ENCODE data around the gene HIF3A. TPM values are rescaled to one million over a fixed set of nuclear protein-coding genes. Genes with fewer than 3 reads are reported as not detected.

HIF3A gene
- total RNA-seq, 1 donor from 2014 or later, result 54.2 TPM

DNA sequence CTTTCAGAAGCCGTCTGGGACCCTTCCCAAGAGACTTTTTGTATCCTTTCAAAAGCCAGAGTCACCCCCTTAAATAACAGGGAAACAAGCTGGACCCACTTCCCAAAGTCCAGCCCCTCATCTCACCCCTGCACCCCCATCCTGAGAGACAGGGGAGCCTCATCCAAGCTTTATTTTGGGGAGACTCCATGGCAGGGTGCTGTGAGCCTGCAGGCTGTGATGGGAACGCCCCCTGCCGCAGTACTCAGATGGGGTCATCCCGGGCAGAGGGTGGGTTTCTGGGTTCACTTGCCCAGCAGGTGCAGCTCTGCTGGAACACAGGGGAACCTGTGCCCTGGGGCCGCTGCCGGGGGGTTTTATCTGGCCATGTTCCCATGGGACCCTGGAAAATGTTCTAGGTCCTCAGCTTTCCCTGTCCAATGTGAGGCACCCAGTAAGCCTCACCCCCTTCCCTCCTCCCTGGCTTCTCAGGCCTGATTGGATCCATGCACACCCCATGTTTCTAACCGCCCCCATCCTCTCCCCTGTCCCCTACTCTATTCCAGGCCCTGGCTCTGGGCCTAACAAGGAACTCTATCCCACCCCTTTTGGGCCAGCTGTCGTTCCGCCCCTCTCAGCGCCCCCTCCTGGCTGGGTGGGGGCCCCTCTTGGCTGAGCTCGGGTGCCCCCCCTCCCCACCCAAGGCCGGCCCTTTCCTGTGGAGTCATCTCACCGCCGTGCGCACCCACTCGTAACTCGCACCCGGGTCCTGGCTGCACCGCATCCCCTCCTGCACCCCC is 1.0 kb downstream of the HIF3A start:
- H3K9me3 Mint-ChIP-seq (ENCODE audit: unreplicated experiment), result no peaks in the 10 kb centered on the region
- TF ChIP-seq, protein P1, sequence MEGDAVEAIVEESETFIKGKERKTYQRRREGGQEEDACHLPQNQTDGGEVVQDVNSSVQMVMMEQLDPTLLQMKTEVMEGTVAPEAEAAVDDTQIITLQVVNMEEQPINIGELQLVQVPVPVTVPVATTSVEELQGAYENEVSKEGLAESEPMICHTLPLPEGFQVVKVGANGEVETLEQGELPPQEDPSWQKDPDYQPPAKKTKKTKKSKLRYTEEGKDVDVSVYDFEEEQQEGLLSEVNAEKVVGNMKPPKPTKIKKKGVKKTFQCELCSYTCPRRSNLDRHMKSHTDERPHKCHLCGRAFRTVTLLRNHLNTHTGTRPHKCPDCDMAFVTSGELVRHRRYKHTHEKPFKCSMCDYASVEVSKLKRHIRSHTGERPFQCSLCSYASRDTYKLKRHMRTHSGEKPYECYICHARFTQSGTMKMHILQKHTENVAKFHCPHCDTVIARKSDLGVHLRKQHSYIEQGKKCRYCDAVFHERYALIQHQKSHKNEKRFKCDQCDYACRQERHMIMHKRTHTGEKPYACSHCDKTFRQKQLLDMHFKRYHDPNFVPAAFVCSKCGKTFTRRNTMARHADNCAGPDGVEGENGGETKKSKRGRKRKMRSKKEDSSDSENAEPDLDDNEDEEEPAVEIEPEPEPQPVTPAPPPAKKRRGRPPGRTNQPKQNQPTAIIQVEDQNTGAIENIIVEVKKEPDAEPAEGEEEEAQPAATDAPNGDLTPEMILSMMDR (IDR thresholded peaks at IDR 0.05; ENCODE audit: unreplicated experiment), result no peak
- H3K4me3 Mint-ChIP-seq (ENCODE audit: unreplicated experiment), result peak overlapping the region; percentile 92
- peaks cover 26% of the 10 kb centered on the region for H3K4me1 Mint-ChIP-seq (ENCODE audit: unreplicated experiment)
- H3K36me3 Mint-ChIP-seq (ENCODE audit: low read depth, unreplicated experiment), result peaks cover 4% of the 10 kb centered on the region
- H3K27me3 Mint-ChIP-seq (ENCODE audit: unreplicated experiment), result peaks cover 7% of the 10 kb centered on the region
- no peak overlapping the region for H3K27ac Mint-ChIP-seq (ENCODE audit: unreplicated experiment)
- DNase-seq (ENCODE audit: low spot score), result no peak

DNA sequence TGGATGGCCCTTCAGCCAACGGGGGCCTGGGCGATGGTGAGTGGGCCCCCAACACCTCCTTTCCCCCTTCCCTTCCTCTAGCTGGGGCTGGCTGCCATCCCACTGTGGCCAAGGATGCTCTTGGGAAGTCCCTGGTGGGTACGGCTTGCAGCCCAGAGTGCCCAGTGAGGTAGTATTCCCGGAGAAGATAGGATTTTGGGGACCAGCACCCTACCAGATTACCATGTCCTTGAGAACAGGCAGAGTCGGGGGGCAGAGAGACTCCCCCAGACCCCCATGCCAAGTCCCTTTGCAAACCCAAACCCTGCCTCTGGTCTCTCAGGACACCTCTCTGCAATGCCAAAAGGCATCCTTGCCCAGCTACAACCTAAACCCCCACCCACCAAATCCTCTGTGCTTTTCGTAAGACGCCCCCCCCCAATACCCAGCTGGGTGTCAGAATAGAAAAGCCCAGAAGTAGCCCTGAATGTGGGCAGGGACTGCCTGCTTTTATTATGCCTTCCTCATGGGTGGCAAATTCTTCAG is 1.7 kb downstream of the HIF3A start:
- Mint-ChIP-seq H3K4me3 (ENCODE audit: unreplicated experiment) (peak overlapping the region; percentile 42), H3K27me3 (ENCODE audit: unreplicated experiment) (peaks cover 7% of the 10 kb centered on the region), H3K27ac (ENCODE audit: unreplicated experiment) (no peak overlapping the region), H3K9me3 (ENCODE audit: unreplicated experiment) (no peaks in the 10 kb centered on the region), H3K4me1 (ENCODE audit: unreplicated experiment) (peaks cover 29% of the 10 kb centered on the region), H3K36me3 (ENCODE audit: low read depth, unreplicated experiment) (peaks cover 6% of the 10 kb centered on the region)
- TF ChIP-seq, protein P1 (IDR thresholded peaks at IDR 0.05; ENCODE audit: unreplicated experiment), result no peak
- DNase-seq (ENCODE audit: low spot score), result no peak

DNA sequence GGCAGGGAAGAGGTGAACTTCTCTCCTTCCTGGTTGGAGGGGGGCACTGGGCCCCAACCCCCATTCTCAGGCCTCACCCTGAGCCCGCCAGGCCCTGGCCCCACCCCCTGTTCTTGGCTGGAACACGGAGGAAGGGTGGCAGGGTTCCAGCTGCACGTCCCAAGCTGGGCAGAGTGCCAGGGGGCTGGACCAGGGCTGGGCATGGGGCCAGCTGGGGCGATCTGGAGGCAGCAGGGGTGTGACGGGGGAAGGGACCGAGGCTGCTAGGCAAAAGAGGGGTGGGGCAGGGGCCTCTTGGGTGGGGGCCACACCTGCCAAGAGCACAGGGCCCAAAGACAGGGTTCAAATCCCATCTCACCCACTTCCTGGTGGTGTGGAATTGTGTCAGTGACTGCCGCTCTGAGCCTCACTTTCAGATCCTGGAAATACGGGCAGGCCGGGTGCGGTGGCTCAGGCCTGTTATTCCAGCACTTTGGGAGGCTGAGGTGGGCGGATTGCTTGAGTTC is 2.2 kb downstream of the HIF3A start:
- no peaks in the 10 kb centered on the region for H3K9me3 Mint-ChIP-seq (ENCODE audit: unreplicated experiment)
- peaks cover 29% of the 10 kb centered on the region for H3K4me1 Mint-ChIP-seq (ENCODE audit: unreplicated experiment)
- H3K27me3 Mint-ChIP-seq (ENCODE audit: unreplicated experiment), result peaks cover 7% of the 10 kb centered on the region
- H3K4me3 Mint-ChIP-seq (ENCODE audit: unreplicated experiment), result peak overlapping the region; percentile 42
- TF ChIP-seq, protein P1 (IDR thresholded peaks at IDR 0.05; ENCODE audit: unreplicated experiment), result no peak
- no peak overlapping the region for H3K27ac Mint-ChIP-seq (ENCODE audit: unreplicated experiment)
- H3K36me3 Mint-ChIP-seq (ENCODE audit: low read depth, unreplicated experiment), result peaks cover 6% of the 10 kb centered on the region
- no peak for DNase-seq (ENCODE audit: low spot score)

DNA sequence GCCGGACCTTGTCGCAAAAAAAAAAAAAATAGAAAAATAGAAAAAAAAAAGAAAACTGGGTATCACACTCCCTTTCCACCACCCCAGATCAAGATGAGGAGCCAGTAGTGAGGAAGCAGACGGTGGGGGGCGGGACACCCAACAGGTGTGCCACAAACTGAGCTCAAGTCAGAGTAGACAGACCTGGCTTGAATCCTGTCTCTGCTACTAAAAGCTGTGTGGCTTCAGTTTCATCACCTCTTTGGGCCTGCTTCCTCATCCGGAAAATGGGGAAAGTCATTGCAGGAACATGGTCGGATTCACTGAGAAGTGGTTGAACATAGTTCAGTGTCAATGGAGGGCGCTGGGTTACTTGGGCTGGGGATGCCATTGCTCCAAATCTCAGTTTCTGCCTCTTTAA is 2.9 kb downstream of the HIF3A start:
- TF ChIP-seq, protein P1 (IDR thresholded peaks at IDR 0.05; ENCODE audit: unreplicated experiment), result no peak
- H3K36me3 Mint-ChIP-seq (ENCODE audit: low read depth, unreplicated experiment), result peaks cover 12% of the 10 kb centered on the region
- peaks cover 33% of the 10 kb centered on the region for H3K4me1 Mint-ChIP-seq (ENCODE audit: unreplicated experiment)
- peaks cover 7% of the 10 kb centered on the region for H3K27me3 Mint-ChIP-seq (ENCODE audit: unreplicated experiment)
- no peaks in the 10 kb centered on the region for H3K9me3 Mint-ChIP-seq (ENCODE audit: unreplicated experiment)
- no peak overlapping the region for H3K27ac Mint-ChIP-seq (ENCODE audit: unreplicated experiment)
- DNase-seq (ENCODE audit: low spot score), result no peak
- no peak overlapping the region for H3K4me3 Mint-ChIP-seq (ENCODE audit: unreplicated experiment)

DNA sequence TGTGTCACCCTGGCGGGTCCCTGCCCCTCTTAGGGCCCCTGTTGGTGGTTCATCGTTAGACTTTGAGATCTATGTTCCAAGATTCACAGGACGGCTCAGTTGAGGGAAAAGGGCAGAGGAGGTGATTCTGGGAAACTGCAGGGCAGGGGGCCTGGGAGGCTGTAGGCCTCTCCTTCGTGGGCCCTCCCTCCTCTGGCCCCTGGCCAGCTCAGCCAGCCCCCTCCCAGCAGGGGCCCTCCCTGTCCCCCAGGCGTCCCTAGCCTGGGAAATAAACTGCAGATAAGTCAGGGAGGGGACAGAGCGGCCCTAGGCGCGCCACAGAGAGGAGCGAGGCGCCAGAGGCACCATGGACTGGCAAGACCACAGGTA is 6.5 kb downstream of the HIF3A start:
- Mint-ChIP-seq H3K36me3 (ENCODE audit: low read depth, unreplicated experiment) (peaks cover 44% of the 10 kb centered on the region), H3K4me3 (ENCODE audit: unreplicated experiment) (no peak overlapping the region), H3K27me3 (ENCODE audit: unreplicated experiment) (peaks cover 12% of the 10 kb centered on the region), H3K27ac (ENCODE audit: unreplicated experiment) (no peak overlapping the region), H3K9me3 (ENCODE audit: unreplicated experiment) (peaks cover 10% of the 10 kb centered on the region), H3K4me1 (ENCODE audit: unreplicated experiment) (peaks cover 31% of the 10 kb centered on the region)
- TF ChIP-seq, protein P1 (IDR thresholded peaks at IDR 0.05; ENCODE audit: unreplicated experiment), result no peak
- DNase-seq (ENCODE audit: low spot score), result no peak
